Stimulated activated CD4-positive, alpha-beta T cell treated with anti-CD3 and anti-CD28 coated beads, TNF-alpha, amount 100 ng/mL, for 4 hours (primary cell): ENCODE measurements around the gene STMN1.
A peak's percentile ranks its signal among the peaks of the same experiment; 100 is the strongest.

ENCODE experiments used
- DNase-seq, 3 experiments: peaks; one replicate each; pipeline ENCODE4 v3.0.0-alpha.2; 2020; ENCODE audit warnings: low read depth in 3 of 3

Gene STMN1

GRCh38 chr1:25871086-25871703 lies 35.0 kb downstream of the STMN1 start:
- no peak for DNase-seq

- no peak for DNase-seq
Measured at GRCh38 chr1:25870614-25871013, 35.6 kb downstream of the STMN1 start.

DNA sequence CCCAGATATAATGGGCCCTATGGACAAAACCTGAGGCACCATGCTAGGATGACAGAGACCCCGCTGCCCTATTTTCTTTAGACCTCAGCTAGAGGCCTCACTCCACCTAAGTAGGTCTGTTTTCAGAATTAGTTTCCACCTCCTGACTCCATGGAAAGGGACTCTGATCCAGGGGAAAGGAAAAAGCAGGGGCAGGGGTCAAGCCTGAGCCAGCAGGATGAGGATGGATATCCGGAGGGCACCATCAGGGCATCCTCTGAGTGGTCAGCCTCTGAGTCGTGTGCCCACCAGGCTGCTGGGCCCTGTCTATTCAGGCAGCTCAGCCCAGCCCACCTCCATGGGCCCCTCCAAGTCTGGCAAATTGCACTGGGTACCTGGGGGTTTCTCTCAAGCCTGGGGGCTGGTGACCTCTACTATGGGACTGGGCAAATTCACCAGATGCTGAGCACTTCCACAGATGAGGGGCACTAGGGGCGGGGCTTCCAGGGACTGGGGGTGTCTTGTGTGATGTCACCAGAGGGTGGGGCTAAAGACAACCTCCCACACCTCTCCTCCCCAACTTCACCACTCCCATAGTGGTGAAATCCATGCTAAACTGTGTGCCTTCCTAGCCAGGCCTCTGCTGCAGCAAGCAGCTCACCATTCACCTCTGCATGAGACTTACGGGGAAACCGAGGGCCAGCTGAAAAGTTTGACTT lies 36.2 kb downstream of the STMN1 start:
- no peak for DNase-seq

DNA sequence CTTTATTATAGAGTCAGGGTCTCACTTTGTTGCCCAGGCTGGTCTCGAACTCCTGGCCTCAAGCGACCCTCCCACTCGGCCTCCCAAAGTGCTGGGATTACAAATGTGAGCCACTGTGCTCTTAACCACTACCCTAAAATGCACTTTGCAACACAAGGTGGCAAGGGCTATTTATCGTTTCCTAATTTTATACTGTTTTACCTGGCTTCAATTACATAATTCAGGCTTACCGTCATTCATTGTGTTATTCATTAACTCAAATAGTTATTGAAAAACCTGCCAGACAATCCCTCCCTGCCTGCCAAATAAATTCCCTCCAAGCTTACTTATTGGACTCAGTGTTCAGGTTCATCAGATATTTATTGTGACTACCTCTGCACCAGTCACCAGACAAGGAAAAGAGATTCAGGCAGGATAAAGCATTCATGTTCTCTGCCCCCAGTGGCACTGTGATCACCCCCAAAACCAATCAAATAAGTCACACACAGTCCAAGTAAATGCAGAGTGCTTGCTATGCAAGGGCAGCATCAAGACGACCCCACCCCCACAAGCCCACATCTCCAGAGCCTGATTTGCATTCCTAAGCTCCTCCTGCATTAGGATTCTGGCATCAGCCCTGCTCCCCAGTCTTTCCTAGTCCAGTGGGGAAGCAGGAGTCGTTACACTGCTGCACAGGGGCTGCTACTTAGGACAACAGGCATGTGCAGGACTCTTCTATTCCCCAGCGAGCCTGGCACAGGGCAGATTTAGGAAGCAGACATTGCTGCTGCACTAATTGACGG lies 38.8 kb downstream of the STMN1 start:
- no peak for DNase-seq

DNA sequence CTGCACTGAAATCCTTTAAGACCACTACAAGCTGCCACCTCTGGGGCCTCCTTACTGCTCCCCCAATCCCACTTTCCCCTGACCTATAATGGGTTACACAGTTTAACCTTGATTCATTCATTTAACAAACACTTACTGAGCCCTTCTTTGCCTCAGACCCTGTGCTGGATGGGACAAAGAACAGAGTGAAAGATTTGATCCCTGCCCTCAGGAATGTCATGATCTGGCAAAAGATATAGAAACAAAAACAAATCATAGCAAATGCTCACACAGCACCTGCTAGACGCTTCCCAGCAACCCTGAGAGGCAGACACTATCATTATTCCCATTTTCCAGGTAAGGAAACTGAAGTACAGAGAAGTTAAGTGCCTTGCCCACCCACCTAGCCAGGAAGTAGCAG lies 39.9 kb downstream of the STMN1 start:
- no peak for DNase-seq

DNA sequence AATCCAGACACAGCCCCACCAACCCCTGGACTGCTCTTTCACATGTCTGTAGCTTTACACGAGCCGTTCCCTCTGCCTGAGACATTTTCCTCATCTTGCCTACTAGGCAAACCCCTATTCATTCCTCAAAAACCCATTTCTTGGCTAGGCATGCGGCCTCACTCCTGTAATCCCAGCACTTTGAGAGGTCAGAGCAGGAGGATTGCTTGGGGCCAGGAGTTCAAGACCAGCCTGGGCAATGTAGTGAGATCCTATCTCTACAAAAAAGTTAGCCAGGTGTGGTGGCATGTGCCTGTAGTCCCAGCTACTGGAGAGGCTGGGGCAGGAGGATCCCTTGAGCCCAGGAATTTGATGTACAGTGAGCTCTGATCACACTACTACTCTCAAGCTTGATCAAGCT lies 41.8 kb downstream of the STMN1 start:
- no peak for DNase-seq

DNA sequence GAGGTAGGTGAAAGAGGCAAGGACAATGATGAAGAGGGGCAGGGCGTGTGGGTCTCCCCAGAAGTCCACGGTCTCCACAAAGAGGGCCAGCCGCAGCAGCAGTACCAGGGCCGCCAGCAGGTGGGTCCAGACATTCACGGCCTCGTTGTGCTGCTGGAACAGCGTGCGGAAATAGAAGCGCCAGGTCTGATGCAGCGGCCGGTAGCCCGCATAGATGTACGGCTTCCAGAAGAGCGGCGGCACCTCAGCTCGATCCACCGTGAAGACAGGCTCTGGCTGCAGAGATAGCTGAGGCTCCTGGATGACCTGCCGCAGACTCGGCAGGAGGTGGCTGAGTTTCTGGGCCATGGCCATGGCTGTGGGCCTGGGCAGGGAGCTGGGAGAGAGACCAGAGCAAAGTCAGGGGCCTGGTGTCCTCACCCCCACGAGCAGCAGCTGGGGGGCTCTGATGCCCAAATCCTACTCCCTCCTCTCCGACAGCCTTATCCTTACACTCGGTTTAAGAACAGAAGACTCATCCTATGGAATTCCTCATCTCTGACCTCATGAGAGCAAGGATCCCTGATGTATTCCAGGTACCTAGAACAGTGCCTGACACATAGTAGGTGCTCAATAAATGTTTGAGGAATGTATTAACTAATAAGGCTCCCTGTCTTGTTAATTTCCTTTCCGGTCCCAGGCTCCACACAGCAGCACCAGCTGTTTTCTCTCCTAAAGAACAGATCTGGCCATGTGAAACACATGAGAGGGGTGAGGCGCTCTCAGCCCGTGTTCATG lies 42.5 kb downstream of the STMN1 start:
- no peak for DNase-seq

- DNase-seq: no peak
Measured at GRCh38 chr1:25862785-25863485, 43.3 kb downstream of the STMN1 start.

GRCh38 chr1:25861316-25862286 lies 44.6 kb downstream of the STMN1 start:
- DNase-seq: no peak

DNA sequence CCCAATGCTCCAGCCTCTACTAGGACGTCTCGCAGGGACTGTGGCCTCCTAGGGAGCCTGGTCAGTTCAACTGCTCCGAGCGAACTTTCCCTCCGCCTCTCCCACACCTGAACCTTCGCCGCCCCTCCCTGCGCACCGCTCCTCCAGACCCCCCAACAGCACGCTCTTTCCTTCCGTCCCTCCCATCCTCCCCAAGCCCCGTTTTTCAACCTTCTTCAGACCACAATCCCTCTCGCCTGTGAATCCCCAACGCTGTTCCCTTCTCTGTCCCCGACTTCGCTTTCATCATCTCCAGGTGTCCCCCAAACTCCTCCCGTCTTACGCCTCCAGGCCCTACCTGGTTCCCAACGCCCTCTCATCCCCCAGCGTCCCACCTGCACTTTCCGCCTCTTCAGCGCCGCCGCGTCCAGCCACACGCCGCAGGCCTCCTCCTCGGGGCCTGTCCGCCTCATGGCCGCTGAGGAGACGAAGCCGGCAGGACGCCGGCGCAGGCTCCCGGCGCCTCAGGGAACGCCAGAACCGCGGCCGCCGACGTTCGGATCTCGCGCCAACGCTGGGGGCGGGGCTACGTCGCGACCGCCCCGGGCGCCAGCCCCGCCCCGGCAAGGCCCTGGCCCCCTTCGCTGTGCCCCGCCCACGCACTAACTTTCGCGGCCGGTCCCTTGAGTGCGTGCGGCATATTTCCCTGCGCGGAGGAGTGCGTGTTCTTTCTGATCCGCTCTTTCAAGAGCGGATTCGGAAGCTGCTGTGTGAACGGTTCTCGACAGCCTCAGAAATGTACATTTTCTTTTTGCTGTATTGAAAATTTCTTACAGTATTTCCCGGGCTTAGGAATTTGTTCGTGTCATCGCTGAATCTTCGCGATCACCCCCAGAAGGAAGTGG lies 47.1 kb downstream of the STMN1 start, which contains the start of gene AUNIP:
TSS of gene AUNIP (minus strand) at position 552 of the 884 bp plus-strand sequence. CDS start at position 452, 100 bp downstream.
- DNase-seq: peak; percentile 84 to 89 (median 85)

DNA sequence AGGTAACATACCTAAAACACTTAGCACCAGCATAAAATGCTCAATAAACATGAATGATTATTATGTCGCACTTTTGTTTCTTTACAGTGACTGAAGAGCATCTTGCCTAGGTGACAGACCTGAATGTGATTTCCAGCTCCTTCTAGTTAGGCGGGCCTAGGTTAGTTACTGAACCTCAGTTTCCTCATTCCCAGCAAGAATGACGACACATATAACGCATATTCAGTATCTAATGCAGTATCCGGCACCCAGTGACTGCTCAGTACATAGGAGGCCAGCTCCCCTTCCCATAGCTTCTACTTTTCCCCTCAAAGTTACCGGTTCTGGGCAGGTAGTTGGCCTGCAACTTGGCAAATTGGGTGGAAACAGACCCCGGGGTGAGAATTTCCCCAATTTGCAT lies 47.7 kb downstream of the STMN1 start:
- DNase-seq: no peak

DNA sequence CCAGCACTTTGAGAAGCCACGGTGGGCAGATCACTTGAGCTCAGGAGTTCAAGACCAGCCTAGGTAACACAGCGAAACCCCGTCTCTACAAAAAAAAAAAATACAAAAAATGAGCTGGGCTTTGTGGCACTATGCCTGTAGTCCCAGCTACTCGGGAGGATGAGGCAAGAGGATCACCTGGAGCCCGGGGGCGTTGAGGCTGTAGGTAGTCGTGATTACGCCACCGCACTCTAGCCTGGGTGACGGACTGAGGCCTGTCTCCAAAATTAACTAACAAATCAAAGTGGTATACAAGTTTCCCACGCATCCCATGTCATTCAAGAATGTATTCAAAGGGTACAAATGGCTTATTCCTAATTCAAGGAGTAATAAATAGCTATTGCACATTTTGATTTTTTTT lies 49.4 kb downstream of the STMN1 start:
- no peak for DNase-seq

GRCh38 chr1:25854554-25854953 lies 51.7 kb downstream of the STMN1 start:
- no peak for DNase-seq
